ENCODE data around the gene CTNNA1. TPM values are rescaled to one million over a fixed set of nuclear protein-coding genes. Genes with fewer than 3 reads are reported as not detected.
A peak's percentile ranks its signal among the peaks of the same experiment; 100 is the strongest.

The CTNNA1 gene
- total RNA-seq, 4 donors from 2014 or later = 256 to 405 (median 341) TPM

- Histone ChIP-seq H3K27ac (peak overlapping the region; percentile 69 to 85 (median 76)), H3K4me3 (replicated peaks in 1 of 3) (no peak overlapping the region), H3K4me1 (peaks cover 43 to 62% of the 10 kb centered on the region in 2 donors), H3K9me3 (no peaks in the 10 kb centered on the region), H3K36me3 (no peaks in the 10 kb centered on the region), H3K27me3 (no peaks in the 10 kb centered on the region)
- TF ChIP-seq POLR2A (IDR thresholded peaks at IDR 0.05) = no peak
- 41 to 42% methylated on average over 18 to 19 of the region's 23 CpGs for WGBS, 2 donors
- intact Hi-C loops (cut with DNase I) = no loop called here
- peak; percentile 91 to 97 for DNase-seq
These were observed 191.5 kb downstream of the CTNNA1 start for GRCh38 chr5:138944527-138945322.

GRCh38 chr5:138945421-138946240 is 192.4 kb downstream of the CTNNA1 start:
- H3K4me1 ChIP-seq = peaks cover 52 to 71% of the 10 kb centered on the region in 2 donors
- no peaks in the 10 kb centered on the region for H3K27me3 ChIP-seq
- H3K9me3 ChIP-seq = no peaks in the 10 kb centered on the region
- no peak for TF ChIP-seq CTCF (IDR thresholded peaks at IDR 0.05)
- no peak for TF ChIP-seq POLR2A (IDR thresholded peaks at IDR 0.05)
- no peaks in the 10 kb centered on the region for H3K36me3 ChIP-seq
- peak overlapping the region; percentile 69 to 85 (median 76) for H3K27ac ChIP-seq
- no peak overlapping the region for H3K4me3 ChIP-seq (replicated peaks in 1 of 3)
- peak in 1 of 2 donors; percentile 14 for DNase-seq
- intact Hi-C loops (cut with DNase I) = no loop called here
- 75 to 84% methylated on average over 18 to 22 of the region's 23 CpGs for WGBS, 2 donors

- Histone ChIP-seq H3K27ac (peak overlapping the region; percentile 25 to 85 (median 69)), H3K36me3 (no peaks in the 10 kb centered on the region), H3K9me3 (no peaks in the 10 kb centered on the region), H3K27me3 (no peaks in the 10 kb centered on the region), H3K4me1 (peaks cover 58 to 77% of the 10 kb centered on the region in 2 donors), H3K4me3 (replicated peaks in 1 of 3) (no peak overlapping the region)
- TF ChIP-seq POLR2A (IDR thresholded peaks at IDR 0.05) = no peak
- no peak for TF ChIP-seq CTCF (IDR thresholded peaks at IDR 0.05)
- peak; percentile 88 to 94 for DNase-seq
- intact Hi-C loops (cut with DNase I) = no loop called here
- 55 to 100% methylated on average over 2 to 8 of the region's 8 CpGs for WGBS, 2 donors
These were observed 193.0 kb downstream of the CTNNA1 start for GRCh38 chr5:138946241-138946623.

- no peak for TF ChIP-seq POLR2A (IDR thresholded peaks at IDR 0.05)
- no peak for TF ChIP-seq CTCF (IDR thresholded peaks at IDR 0.05)
- H3K4me3 ChIP-seq (replicated peaks in 1 of 3) = no peak overlapping the region
- peak in 1 of 2 donors; percentile 4 for DNase-seq
- peak overlapping the region in 2 of 3 donors; percentile 69 to 85 for H3K27ac ChIP-seq
- 92 to 97% methylated on average over 4 to 9 of the region's 20 CpGs for WGBS, 2 donors
- no peaks in the 10 kb centered on the region for H3K36me3 ChIP-seq
- no peaks in the 10 kb centered on the region for H3K27me3 ChIP-seq
- peaks cover 65 to 85% of the 10 kb centered on the region in 2 donors for H3K4me1 ChIP-seq
- intact Hi-C loops (cut with DNase I) = no loop called here
- no peaks in the 10 kb centered on the region for H3K9me3 ChIP-seq
These were observed 193.8 kb downstream of the CTNNA1 start for GRCh38 chr5:138946831-138947560.

- H3K36me3 ChIP-seq = no peaks in the 10 kb centered on the region
- H3K27me3 ChIP-seq = no peaks in the 10 kb centered on the region
- H3K9me3 ChIP-seq = no peaks in the 10 kb centered on the region
- H3K4me1 ChIP-seq = peaks cover 72 to 93% of the 10 kb centered on the region in 2 donors
- H3K27ac ChIP-seq = peak overlapping the region in 2 of 3 donors; percentile 66 to 81
- no peak overlapping the region for H3K4me3 ChIP-seq (replicated peaks in 1 of 3)
- TF ChIP-seq POLR2A (IDR thresholded peaks at IDR 0.05) (no peak), CTCF (IDR thresholded peaks at IDR 0.05) (no peak)
- peak in 1 of 2 donors; percentile 9 for DNase-seq
- WGBS, 2 donors = 70 to 72% methylated on average over 5 of the region's 5 CpGs
- intact Hi-C loops (cut with DNase I) = no loop called here
These were observed 194.6 kb downstream of the CTNNA1 start for GRCh38 chr5:138947780-138948179.

Measured in thyroid gland (tissue), 4 donors.